ENCODE results near the gene GLIPR1.
"Not testable (repeated sequence)": the region's sequence is repeated elsewhere in the genome, so short reads cannot be mapped to it uniquely, and the experiment has no call there.

DNA sequence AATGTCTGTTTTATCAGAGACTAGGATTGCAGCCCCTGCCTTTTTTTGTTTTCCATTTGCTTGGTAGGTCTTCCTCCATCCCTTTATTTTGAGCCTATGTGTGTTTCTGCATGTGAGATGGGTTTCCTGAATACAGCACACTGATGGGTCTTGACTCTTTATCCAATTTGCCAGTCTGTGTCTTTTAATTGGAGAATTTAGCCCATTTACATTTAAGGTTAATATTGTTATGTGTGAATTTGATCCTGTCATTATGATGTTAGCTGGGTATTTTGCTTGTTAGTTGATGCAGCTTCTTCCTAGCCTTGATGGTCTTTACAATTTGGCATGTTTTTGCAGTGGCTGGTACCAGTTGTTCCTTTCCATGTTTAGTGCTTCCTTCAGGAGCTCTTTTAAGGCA, 40.7 kb downstream of the GLIPR1 start:
- TF ChIP-seq FOXK2 (IDR thresholded peaks at IDR 0.05); L3MBTL2 (conservative IDR thresholded peaks at IDR 0.05); BHLHE40 (IDR thresholded peaks at IDR 0.05; ENCODE audit: borderline replicate concordance): not testable (repeated sequence)

Data from HEK293T (cell line).